Smooth muscle cell (in vitro differentiated cells): Measurements from ENCODE around the gene OR7G2. TPM values are rescaled to one million over a fixed set of nuclear protein-coding genes. Genes with fewer than 3 reads are reported as not detected.

Experiments used
- DNase-seq: peaks from one replicate; lab custom pipeline; 2025; ENCODE audit not compliant: unreplicated experiment; lab: John Stamatoyannopoulos, UW
- H2AFZ ChIP-seq: fragments of 200-600 bp; sonication (generic); 2 replicates; pipeline ENCODE4 v1.6.0; 2016; ENCODE audit warnings: antibody characterized with exemption, low read depth, mild to moderate bottlenecking
- H3F3A ChIP-seq: fragments of 200-600 bp; sonication (generic); 2 replicates; pipeline ENCODE4 v1.6.0; 2017; ENCODE audit warnings: antibody characterized with exemption, low read depth
- H3K27ac ChIP-seq: fragments of 200-600 bp; sonication (generic); 2 replicates; pipeline ENCODE4 v1.5.1; 2016; ENCODE audit warnings: low read depth, mild to moderate bottlenecking
- H3K27me3 ChIP-seq: fragments of 200-600 bp; sonication (generic); 2 replicates; pipeline ENCODE4 v1.6.1; 2016; ENCODE audit warnings: low read depth, mild to moderate bottlenecking
- H3K36me3 ChIP-seq: fragments of 200-600 bp; sonication (generic); 2 replicates; pipeline ENCODE4 v1.5.1; 2016; ENCODE audit warnings: low read depth
- H3K4me1 ChIP-seq: fragments of 200-600 bp; sonication (generic); 2 replicates; pipeline ENCODE4 v1.5.1; 2016; ENCODE audit warnings: low read depth
- H3K4me2 ChIP-seq: fragments of 200-600 bp; sonication (generic); 2 replicates; pipeline ENCODE4 v1.6.0; 2016; ENCODE audit warnings: mild to moderate bottlenecking
- H3K4me3 ChIP-seq: fragments of 200-600 bp; sonication (generic); 2 replicates; pipeline ENCODE4 v1.5.1; 2016; ENCODE audit warnings: mild to moderate bottlenecking
- H3K79me2 ChIP-seq: fragments of 200-600 bp; sonication (generic); 2 replicates; pipeline ENCODE4 v1.6.0; 2016; ENCODE audit warnings: low read depth, mild to moderate bottlenecking
- H3K9ac ChIP-seq: fragments of 200-600 bp; sonication (generic); 2 replicates; pipeline ENCODE4 v1.6.0; 2016; ENCODE audit warnings: low read depth
- H3K9me3 ChIP-seq: fragments of 200-600 bp; sonication (generic); replicated peaks from 2 replicates; pipeline ENCODE4 v1.5.1; 2016; ENCODE audit warnings: low read depth
- H4K20me1 ChIP-seq: fragments of 200-600 bp; sonication (generic); 2 replicates; pipeline ENCODE4 v1.6.0; 2016; ENCODE audit warnings: low read depth
- CTCF ChIP-seq: fragments of 200-600 bp; sonication (generic); IDR thresholded peaks from 2 replicates; pipeline ENCODE4 v1.5.1; 2017; ENCODE audit warnings: borderline replicate concordance, mild to moderate bottlenecking, antibody characterized with exemption; ENCODE audit not compliant: insufficient read depth, poor library complexity, severe bottlenecking
- WGBS: methylation state at CpG from one replicate; pipeline ENCODE4 v1.1.7; 2016; ENCODE audit warnings: low lambda C conversion rate; 5-methylcytosine and 5-hydroxymethylcytosine counted together
- polyA plus RNA-seq: library from polyadenylated mRNA; unstranded; fragments of >200 nt; fragmentation: Nextera tagmentation; extraction: Ambion mirVana; gene quantifications from 2 replicates; pipeline ENCODE4 v1.2.1, GENCODE V29; 2016
- total RNA-seq: library from RNA; depleted of rRNA; stranded (reverse); fragments of >200 nt; gene quantifications from 2 replicates; pipeline ENCODE4 v1.2.3, GENCODE V29; 2014

The OR7G2 gene
- total and polyA plus RNA-seq, 2 experiments from 2014 or later: not detected

GRCh38 chr19:9144920-9145319 is 37.6 kb upstream of the OR7G2 start:
- TF ChIP-seq CTCF: no peak
- Histone ChIP-seq H3K27ac (no peak overlapping the region), H3K79me2 (peaks cover 97% of the 10 kb centered on the region), H3K9ac (no peak overlapping the region), H3K36me3 (peaks cover 4% of the 10 kb centered on the region), H3K9me3 (peaks cover 19% of the 10 kb centered on the region), H3K27me3 (no peaks in the 10 kb centered on the region), H2AFZ (no peak overlapping the region), H3K4me1 (peaks cover 10% of the 10 kb centered on the region), H3K4me3 (peak overlapping the region; percentile 12), H4K20me1 (peaks cover 5% of the 10 kb centered on the region), H3F3A (peaks cover 3% of the 10 kb centered on the region), H3K4me2 (no peak overlapping the region)
- WGBS: 98% methylated on average over 5 of the region's 5 CpGs
- DNase-seq: no peak

- under 1% methylated on average over 43 of the region's 43 CpGs for WGBS
- peak within 1 kb of the TSS; percentile 97 for H2AFZ ChIP-seq
- peak within 1 kb of the TSS; percentile 85 for H3K4me3 ChIP-seq
- peaks cover 4% of the 10 kb centered on the region for H3K36me3 ChIP-seq
- H3K4me2 ChIP-seq: peak within 1 kb of the TSS; percentile 89
- peaks cover 3% of the 10 kb centered on the region for H3F3A ChIP-seq
- peaks cover 13% of the 10 kb centered on the region for H3K4me1 ChIP-seq
- DNase-seq: peak; percentile 53
- peaks cover 51% of the 10 kb centered on the region for H3K79me2 ChIP-seq
- no peaks in the 10 kb centered on the region for H3K27me3 ChIP-seq
- TF ChIP-seq CTCF: no peak
- peaks cover 15% of the 10 kb centered on the region for H3K9me3 ChIP-seq
- peak within 1 kb of the TSS; percentile 63 for H3K27ac ChIP-seq
- peaks cover 5% of the 10 kb centered on the region for H4K20me1 ChIP-seq
- peak within 1 kb of the TSS; percentile 95 for H3K9ac ChIP-seq
Measured at GRCh38 chr19:9140159-9140874, 33.0 kb upstream of the OR7G2 start, which contains the start of gene ZNF317. Gene ZNF317 (plus strand): TSS chr19:9140397. CDS start chr19:9156017, 15,620 bp downstream.

GRCh38 chr19:9139609-9140158 is 32.4 kb upstream of the OR7G2 start:
- Histone ChIP-seq H4K20me1 (peaks cover 5% of the 10 kb centered on the region), H3K79me2 (peaks cover 44% of the 10 kb centered on the region), H3F3A (peaks cover 2% of the 10 kb centered on the region), H3K4me1 (peaks cover 13% of the 10 kb centered on the region), H3K36me3 (peaks cover 3% of the 10 kb centered on the region), H3K27me3 (no peaks in the 10 kb centered on the region), H3K9ac (peak overlapping the region; percentile 95), H3K4me2 (peak overlapping the region; percentile 89), H2AFZ (peak overlapping the region; percentile 97), H3K4me3 (peak overlapping the region; percentile 85), H3K9me3 (peaks cover 8% of the 10 kb centered on the region), H3K27ac (no peak overlapping the region)
- 46% methylated on average over 8 of the region's 8 CpGs for WGBS
- TF ChIP-seq CTCF: no peak
- no peak for DNase-seq

GRCh38 chr19:9132422-9132821 is 25.1 kb upstream of the OR7G2 start:
- Histone ChIP-seq H3K4me3 (no peak overlapping the region), H2AFZ (no peak overlapping the region), H3K27me3 (no peaks in the 10 kb centered on the region), H3K27ac (no peak overlapping the region), H3K9me3 (no peaks in the 10 kb centered on the region), H3K4me2 (no peak overlapping the region), H3K4me1 (no peaks in the 10 kb centered on the region), H4K20me1 (no peaks in the 10 kb centered on the region), H3K9ac (no peak overlapping the region), H3K36me3 (no peaks in the 10 kb centered on the region), H3F3A (no peaks in the 10 kb centered on the region), H3K79me2 (no peaks in the 10 kb centered on the region)
- no peak for DNase-seq
- TF ChIP-seq CTCF: no peak
- WGBS: 75% methylated on average over 5 of the region's 5 CpGs
